HG02763 (cell line): ENCODE results near the gene GCN1.
"Not testable (repeated sequence)": the region's sequence is repeated elsewhere in the genome, so short reads cannot be mapped to it uniquely, and the experiment has no call there.

Experiments
- ATAC-seq: cut with Tn5 transposase; IDR thresholded peaks from one replicate; pipeline ENCODE4 v1.9.1; 2021; ENCODE audit warnings: mild to moderate bottlenecking, moderate library complexity; ENCODE audit not compliant: unreplicated experiment

GCN1 gene

DNA sequence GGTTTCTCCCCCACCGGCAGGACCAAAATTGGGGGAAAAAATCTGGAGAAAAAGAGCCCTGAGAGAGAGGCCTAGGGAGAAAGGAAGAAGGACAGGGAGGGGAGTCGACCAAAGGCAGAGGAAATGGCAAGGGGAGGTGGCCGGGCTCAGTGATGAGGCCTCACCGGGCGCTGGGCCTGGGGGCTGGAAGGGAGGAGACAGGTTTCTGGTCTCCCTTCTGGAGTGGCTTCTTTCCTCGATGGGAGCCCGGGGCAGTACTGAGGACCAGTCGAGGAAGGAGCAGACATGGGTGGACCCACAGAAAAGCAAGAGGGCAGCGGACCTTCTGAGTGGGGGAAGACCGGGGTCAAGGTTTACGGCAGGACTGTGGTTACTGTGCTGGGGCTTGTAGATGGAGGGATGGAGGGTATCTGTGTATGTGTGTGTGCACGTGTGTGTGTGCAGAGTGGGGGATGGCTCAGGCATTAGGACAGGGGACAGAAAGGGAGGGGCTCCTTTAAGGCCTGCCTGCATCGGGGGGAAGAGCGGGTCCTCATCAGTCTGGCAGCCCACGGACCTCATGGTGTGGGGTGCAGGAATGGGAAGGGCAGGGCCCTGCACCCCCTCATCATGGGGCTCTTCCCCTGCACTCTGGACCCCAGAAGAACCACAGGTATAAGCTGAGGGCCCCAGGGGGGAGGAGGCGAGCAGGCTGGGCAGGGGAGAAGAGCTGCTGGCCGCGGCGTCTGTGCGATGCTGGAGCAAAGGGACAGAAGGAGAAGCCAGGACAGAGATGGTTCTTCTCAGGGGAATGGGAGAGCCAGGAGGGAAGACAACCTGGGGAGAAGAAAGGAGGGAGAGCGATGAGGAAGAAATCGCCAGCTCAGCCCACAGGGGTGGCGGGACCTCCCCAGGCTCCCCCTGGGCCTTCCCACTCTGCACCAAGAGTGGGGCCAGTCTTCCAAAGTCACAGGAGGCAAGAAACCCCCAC lies 21.5 kb upstream of the GCN1 start:
- no peak for ATAC-seq

DNA sequence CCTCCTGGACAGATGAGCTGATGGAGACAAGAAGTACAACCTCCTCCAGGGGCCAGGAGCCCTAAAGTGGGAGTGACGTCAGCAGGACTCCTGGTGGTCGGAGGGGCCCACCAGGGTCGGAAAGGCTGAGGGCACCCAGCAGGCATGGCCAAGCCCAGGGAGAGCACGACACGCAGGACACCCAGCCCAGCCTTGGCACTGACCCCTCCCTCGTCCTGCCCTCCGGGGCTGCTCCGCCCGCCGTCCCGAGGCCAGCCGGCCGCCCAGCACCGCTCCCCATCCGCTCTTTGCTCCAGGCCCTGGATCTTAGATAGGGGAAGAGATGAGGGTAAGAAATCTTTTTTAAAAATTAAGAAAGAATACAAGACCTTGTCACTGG lies 20.8 kb upstream of the GCN1 start:
- ATAC-seq, result no peak

DNA sequence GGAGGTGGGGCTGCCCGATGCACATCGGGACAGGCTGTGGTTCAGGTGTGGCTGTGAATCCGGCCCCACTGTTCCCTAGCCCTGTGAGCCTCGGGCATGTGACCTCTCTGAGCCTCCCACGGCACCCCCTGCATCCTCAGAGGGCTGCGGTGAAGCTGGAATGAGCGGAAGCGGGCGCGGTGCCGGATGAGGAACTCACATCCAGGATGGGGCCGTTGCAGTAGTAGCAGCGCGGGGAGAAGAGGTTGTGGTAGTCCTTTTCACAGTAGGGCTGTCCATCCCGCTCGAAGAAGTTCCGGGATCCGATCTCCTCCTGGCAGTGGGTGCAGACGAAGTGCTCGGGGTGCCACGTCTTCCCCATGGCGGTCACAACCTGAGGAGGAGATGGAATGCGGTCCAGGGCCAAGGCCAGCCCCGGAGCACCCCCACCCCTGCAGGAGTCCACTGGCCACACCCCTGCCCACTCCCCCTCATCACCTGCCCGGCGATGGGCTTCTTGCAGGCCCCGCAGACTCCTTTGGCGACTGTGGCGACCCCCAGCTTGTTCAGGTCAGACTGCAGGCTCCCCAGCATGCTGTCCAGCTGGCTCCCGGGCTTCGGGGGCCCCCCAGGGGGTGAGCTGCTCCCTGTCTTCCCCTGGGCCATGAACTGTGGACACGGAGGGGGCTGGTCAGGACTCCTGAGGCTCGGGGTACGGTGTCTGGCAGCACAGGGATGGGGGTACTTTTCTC lies 20.3 kb upstream of the GCN1 start:
- no peak for ATAC-seq

DNA sequence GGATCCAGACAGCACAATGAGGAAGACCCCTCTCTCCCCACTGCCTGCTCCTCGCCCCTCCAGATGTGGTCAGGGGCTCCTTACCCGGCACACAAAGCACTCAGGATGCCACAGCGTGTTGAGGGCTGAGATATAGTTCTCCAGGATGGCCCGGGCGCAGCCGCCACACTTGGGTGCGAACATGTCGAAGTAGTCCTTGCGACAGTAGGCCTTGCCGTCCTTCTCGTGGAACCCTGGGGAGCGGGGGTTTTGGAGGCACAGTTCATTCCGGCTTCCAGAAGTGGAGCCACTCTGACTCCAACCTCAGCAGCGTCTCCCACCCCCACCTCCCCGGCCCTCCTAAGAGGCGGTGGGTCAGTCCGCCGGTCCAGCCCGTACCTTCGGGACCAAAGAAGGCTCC lies 19.2 kb upstream of the GCN1 start:
- no peak for ATAC-seq

DNA sequence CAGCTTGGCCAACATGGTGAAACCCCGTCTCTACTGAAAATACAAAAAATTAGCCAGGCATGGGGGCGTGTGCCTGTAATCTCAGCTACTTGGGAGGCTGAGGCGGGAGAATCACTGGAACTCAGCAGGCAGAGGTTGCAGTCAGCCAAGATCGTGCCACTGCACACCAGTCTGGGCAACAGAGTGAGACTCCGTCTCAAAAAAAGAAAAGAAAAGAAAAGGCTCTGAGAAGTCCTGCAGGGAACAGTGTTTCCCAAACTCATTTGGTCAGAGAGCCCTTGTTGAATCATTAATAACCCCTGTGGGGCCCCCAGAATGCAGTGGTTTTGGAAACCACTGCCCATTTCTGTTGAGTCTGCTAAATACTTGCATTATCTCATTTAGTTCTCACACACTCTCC lies 18.7 kb upstream of the GCN1 start:
- not testable (repeated sequence) for ATAC-seq

DNA sequence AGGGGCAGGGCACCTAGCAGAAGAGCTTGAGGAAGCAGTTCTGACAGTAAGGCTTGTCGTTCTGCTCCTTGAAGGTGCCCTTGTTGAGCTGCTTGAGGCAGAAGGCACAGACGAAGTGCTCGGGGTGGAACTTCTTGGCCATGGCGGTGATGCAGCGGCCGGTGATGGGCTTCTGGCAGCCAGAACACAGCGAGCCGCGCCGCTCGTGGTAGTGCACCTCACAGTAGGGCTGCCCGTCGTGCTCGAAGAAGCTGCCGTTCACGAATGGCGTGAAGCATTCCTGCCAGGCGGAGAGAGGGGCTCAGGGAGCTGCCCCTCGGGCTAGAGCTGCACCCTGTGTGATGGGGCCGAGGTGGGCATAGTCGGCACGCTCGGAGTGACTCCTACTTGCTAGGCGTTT lies 17.8 kb upstream of the GCN1 start:
- ATAC-seq, result no peak

DNA sequence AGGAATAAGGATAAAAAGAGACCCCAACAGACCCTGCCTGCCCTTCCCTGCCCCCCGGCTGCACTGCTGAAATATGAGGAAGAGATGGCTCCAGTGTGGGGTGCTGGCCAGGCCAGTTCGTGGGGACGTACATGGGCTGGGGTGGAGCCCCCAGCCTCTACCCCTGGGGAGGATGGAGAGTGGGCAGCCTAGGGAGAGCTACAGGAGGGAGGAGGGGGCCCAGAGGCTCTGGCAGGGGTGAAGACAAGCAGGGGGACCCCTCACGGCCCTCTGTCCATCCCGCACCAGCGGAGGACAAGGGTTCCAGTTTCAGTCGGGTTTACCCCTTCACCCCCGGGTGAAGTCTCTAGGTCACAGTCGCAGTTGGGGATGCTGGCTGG lies 17.4 kb upstream of the GCN1 start:
- no peak for ATAC-seq

DNA sequence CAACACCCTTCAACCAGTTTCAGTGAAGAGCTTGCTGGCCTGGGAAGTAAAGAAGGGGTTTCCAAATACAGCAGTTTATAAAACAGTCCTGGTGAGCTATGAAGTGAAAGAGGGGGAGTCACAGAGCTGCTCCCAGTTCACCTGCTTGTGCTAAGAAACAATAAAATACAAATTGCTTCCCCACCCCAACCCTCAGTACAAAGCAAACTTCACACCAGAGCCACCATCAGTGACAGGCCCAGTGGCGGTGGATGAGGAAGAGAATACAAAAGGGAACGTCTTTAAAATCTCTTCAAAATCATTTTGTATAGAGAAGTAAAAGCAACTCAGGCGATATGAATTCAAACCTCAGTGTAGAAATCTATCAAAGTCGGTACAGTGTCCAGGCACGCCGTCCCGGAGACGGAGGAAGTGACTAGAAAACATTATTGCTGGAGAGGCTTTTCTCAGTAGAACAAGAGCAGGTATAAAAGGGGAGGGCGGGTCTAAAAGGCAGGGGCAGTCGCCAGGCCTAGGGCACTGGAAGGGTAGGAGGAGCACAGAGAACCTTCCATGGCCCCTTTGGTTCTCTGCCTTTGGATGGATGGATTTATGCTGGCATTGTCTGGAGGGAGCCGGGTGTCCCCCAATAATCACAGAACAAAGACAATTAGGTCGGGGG lies 16.9 kb upstream of the GCN1 start:
- ATAC-seq, result no peak

DNA sequence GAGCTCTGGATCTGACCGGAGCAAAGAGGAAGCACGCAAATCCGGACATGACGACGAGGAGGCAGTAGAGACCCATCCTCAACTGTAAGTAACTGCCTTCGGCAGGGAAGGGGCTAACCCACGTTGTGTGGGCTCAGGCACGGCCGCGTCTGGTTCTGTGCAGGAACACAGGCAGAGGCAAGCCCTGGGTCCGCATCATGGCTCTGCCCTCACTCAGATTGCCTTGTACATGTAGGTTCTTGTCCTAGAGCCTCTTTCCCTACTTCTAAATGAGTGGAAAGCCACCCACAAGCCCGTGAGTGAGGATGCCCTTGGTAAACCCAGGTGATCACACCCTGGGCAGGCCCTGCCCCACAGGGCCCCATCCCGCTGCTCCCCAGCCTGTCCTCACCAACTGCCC lies 15.3 kb upstream of the GCN1 start:
- no peak for ATAC-seq

DNA sequence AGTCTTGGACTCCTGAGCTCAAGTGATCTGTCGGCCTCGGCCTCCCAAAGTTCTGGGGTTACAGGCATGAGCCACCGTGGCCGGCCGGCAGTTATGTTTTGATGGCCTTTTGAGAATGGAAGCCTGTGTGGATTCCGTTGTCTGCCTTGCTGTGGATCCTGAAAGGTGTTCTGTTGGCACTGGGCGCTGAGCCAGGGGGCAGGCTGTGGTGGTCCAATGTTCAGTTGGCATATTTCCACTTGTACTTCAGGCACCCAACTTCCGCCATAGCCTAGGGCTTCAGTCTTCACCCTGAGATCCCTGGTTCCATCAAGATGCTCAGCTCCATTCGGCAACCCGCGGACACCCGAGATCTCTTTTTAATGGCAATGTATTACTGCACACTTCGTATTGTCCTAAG lies 12.7 kb upstream of the GCN1 start:
- ATAC-seq, result no peak

DNA sequence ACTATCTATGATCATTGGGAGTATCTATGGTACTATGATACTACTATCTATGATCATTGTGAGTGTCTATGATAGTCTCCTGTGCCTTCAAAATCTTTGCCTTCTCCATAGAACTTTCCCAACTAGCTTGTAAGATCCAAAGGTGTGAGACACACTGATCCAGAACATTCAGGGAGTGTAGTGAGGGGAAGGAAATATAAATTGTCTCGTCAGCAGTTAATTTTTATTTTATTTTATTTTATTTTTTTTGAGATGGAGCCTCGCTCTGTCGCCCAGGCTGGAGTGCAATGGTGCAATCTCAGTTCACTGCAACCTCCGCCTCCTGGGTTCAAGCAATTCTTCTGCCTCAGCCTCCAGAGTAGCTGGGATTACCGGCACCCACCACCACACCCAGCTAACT lies 12.3 kb upstream of the GCN1 start:
- ATAC-seq, result not testable (repeated sequence)

DNA sequence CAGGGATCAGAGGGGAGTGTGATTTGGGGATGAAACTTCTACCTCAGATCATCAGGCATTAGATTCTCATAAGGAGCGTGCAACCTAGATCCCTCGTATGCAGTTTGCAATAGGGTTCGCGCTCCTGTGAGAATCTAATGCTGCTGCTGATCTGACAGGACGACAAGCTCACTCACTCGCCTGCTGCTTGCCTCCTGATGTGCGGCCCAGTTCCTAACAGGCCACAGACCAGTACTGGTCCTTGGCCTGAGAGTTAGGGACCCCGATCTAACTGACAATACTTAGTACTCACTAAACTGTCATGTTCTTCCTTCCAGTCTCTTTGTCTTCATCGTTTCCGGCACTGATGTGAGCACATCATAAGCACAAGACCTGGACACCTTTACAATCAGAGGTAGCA lies 11.7 kb upstream of the GCN1 start:
- no peak for ATAC-seq

DNA sequence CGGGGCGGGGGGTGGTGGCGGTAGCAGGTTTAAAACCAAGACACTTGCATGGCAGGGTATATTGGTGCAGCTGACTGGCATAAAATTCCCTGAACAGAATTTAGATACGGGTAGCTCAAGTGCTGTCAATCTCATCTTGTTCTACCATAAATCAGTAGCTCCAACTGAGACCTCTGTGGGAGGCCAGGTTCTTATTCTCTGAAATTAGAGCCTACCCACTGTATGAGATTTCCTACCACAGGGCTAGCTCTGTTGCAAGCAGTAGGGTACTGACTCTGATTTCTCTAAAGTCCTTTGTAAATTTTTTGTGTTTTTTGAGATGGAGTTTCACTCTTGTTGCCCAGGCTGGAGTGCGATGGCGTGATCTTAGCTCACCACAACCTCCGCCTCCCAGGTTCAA lies 9.7 kb upstream of the GCN1 start:
- no peak for ATAC-seq

DNA sequence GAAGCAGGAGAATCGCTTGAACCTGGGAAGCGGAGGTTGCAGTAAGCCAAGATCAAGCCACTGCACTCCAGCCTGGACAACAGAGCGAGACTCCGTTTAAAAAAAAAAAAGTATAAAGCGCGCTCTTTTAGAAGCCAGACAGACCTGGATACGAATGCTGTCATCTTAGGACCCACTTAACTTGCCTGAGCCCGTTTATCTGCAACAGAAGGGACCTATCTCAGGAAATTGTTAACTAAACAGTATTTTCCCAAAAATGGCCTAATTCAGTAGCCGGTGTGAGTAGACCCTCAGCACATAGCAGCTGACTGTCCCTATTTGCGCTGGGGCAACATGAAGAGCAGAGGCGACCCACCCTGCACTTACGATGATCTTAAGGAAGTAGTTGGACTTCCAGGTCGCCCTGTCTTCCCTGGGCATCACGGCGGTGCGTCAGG lies 5.9 kb upstream of the GCN1 start:
- no peak for ATAC-seq

DNA sequence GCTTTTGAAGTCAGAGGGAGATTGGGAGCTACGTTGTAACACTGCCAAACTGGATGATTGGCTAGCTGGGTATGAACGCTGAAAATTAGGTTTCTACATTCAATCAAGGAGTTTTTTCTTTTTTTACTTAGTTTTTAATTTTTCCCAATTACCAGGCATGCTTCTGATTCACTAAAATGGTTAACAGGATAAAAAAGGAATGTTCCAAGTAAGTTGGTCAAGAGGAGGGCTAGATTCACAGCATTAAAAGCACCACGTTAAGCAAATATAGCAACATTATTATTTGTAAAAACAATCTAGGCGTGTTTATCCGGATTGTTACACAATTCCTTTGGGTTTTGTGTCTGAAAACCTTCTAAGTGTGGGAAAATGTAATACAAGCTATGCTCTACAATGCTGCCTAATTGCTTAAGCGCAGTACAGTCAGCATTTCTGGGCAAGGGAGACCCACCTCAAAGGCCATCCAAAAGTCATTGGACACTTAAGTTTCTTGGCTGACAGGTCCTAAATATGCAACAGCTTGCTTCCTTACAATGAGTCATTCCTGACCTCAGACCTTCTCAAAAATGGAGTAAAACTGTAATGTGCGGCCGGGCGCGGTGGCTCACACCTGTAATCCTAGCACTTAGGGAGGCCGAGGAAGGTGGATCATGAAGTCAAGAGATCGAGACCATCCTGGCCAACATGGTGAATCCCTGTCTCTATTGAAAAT lies 5.2 kb upstream of the GCN1 start:
- no peak for ATAC-seq

DNA sequence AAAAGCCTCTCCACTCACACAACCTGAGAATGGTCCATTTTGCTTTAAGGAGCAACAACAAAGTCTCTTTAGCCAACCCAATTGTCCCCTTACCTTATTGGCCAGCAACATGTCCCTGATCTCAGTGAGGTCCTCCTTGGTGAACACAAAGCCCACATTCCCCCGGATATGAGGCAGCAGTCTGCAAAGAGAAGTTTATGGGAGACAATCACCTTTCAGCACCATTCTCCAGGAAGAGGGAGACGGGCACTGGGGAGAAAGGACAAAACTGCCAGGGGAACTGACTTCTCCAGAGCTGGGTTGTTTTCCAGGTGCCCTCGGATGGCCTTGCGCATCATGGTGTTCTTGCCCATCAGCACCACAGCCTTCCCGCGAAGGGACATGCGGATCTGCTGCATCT lies 4.5 kb upstream of the GCN1 start:
- ATAC-seq, result no peak

DNA sequence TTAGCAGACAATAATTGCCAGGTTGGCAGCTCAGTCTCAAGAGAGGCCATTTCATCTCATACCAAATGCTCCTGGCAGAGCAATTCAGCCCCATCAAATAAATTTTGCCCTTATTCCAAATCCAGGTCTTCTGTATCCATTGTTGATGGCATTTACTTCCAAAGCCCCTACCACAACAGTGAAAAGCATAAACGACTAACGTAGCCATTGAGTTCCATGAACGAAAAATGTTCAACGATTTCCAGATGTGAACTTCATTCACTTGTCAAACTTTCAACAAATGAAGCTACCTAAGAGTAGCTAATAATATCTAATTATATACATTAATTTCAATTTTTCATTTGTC lies 3.0 kb upstream of the GCN1 start:
- no peak for ATAC-seq

DNA sequence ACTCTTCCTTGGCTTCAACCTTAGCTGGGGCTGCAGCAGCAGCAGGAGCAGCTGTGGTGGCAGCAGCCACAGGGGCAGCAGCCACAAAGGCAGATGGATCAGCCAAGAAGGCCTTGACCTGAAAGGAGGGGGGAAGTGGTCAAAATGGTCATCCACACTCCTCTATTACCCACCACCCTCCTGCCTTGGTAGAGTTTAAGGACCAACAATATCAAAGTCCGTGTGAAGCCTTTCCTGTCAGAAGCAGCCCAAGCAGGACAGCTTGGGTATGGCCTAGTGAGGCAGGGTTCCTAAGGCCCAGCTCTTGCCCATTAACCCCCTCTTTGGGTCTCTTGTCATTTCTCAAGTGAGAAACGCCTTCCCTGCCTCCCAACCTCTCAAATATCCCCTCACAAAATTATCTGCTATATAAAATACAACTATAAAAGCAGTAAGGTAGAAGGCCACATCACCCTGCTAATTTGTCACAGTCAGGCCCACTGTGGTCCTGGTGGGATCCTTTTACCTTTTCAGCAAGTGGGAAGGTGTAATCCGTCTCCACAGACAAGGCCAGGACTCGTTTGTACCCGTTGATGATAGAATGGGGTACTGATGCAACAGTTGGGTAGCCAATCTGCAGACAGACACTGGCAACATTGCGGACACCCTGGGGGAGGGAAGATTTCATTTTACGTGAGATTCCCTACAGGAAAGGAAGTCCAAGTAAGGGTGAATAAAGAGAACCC lies 2.5 kb upstream of the GCN1 start:
- ATAC-seq, result not testable (repeated sequence)

DNA sequence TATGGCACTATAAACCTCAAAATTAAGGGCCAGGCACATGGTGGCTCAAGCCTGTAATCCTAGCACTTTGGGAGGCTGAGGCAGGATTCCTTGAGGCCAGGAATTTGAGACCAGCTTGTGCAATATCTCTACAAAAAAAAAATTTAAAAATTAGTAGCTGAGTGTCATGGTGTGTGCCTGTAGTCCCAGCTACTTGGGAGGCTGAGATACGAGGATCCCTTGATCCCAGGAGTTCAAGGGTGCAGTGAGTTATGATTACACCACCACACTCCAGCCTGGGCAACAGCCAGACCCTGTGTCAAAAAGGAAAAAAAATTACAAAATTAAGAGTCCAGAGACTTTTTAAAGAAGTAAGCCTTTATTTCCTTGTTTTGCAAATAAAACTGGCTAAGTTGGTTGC lies 1.8 kb upstream of the GCN1 start:
- no peak for ATAC-seq

DNA sequence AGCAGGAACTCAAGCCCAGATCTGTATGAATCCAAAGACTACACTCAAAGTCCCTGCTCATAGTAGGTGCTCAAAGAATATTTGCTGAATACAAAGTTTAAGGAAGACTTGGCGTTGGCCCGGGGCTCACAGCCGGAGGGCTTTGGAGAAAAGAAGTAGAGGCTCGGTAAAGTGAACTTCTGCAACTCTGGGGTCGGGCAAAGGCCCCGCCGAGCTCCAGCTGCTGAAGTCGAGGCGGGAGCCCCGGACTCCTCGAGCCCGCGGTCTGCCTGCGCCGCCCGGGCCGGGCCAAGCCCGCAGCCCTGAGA lies 335 bp downstream of the GCN1 start:
- ATAC-seq, result no peak

DNA sequence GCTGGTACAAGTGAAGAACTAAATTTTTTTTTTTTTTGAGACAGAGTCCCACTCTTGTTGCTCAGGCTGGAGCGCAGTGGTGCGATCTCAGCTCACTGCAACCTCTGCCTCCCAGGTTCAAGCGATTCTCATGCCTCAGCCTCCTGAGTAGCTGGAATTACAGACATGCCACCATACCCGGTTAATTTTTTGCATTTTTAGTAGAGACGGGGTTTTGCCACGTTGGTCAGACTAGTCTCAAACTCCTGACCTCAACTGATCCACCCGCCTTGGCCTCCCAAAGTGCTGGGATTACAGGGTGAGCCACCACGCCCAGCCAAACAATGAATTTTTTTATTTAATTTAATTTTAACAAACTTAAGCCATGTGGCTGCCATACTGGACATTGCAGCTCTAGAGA lies 1.2 kb downstream of the GCN1 start:
- ATAC-seq, result not testable (repeated sequence)
